Stimulated activated CD8-positive, alpha-beta memory T cell treated with anti-CD3 and anti-CD28 coated beads, Interleukin-4, amount 100 ng/mL, for 4 hours (primary cell): ENCODE results near the gene GATA2.

Experiments
- DNase-seq, 2 donors: peaks; one replicate each; pipeline ENCODE4 v3.0.0-alpha.2; 2020; ENCODE audit warnings: low read depth in 2 of 2, low spot score in 1 of 2

Gene GATA2

GRCh38 chr3:128473737-128474136 is 19.3 kb downstream of the GATA2 start:
- no peak for DNase-seq

- DNase-seq = no peak
Measured at GRCh38 chr3:128473180-128473519, 19.9 kb downstream of the GATA2 start.

- DNase-seq = no peak
Measured at GRCh38 chr3:128472449-128473179, 20.4 kb downstream of the GATA2 start.

- DNase-seq = no peak
Measured at GRCh38 chr3:128471720-128472119, 21.3 kb downstream of the GATA2 start.

GRCh38 chr3:128471110-128471509 is 21.9 kb downstream of the GATA2 start:
- no peak for DNase-seq

- no peak for DNase-seq
Measured at GRCh38 chr3:128470134-128470899, 22.7 kb downstream of the GATA2 start.

GRCh38 chr3:128469556-128469955 is 23.4 kb downstream of the GATA2 start:
- no peak for DNase-seq

GRCh38 chr3:128468791-128469527 is 24.0 kb downstream of the GATA2 start:
- DNase-seq = no peak

- no peak for DNase-seq
Measured at GRCh38 chr3:128468285-128468790, 24.7 kb downstream of the GATA2 start.

- DNase-seq = peak; percentile 18 to 27
Measured at GRCh38 chr3:128466840-128467541, 26.0 kb downstream of the GATA2 start, which contains the start of gene DNAJB8. Gene DNAJB8, minus strand, starts transcription at chr3:128466890. Its CDS starts 3,645 bp downstream, at chr3:128463245.

- DNase-seq = no peak
Measured at GRCh38 chr3:128464702-128465101, 28.3 kb downstream of the GATA2 start.

- no peak for DNase-seq
Measured at GRCh38 chr3:128464188-128464587, 28.8 kb downstream of the GATA2 start.

- no peak for DNase-seq
Measured at GRCh38 chr3:128463771-128464170, 29.2 kb downstream of the GATA2 start.

GRCh38 chr3:128463354-128463753 is 29.6 kb downstream of the GATA2 start:
- DNase-seq = no peak

- DNase-seq = no peak
Measured at GRCh38 chr3:128462931-128463330, 30.1 kb downstream of the GATA2 start.

GRCh38 chr3:128462341-128462910 is 30.6 kb downstream of the GATA2 start:
- DNase-seq = no peak

- no peak for DNase-seq
Measured at GRCh38 chr3:128461731-128462130, 31.3 kb downstream of the GATA2 start.

GRCh38 chr3:128459461-128459820 is 33.6 kb downstream of the GATA2 start:
- no peak for DNase-seq

- DNase-seq = no peak
Measured at GRCh38 chr3:128458746-128459460, 34.1 kb downstream of the GATA2 start.

- no peak for DNase-seq
Measured at GRCh38 chr3:128457937-128458336, 35.1 kb downstream of the GATA2 start.
